Measurements from ENCODE around the gene AAR2.

The AAR2 gene

GRCh38 chr20:36260316-36260715, 24.0 kb downstream of the AAR2 start:
- no peak for DNase-seq (ENCODE audit: low read depth)

- DNase-seq (ENCODE audit: low read depth): no peak
Measured at GRCh38 chr20:36261389-36262105, 25.3 kb downstream of the AAR2 start.

- DNase-seq (ENCODE audit: low read depth): no peak
Measured at GRCh38 chr20:36262440-36262839, 26.2 kb downstream of the AAR2 start.

GRCh38 chr20:36264426-36265246, 28.4 kb downstream of the AAR2 start:
- no peak for DNase-seq (ENCODE audit: low read depth)

GRCh38 chr20:36266189-36266588, 29.9 kb downstream of the AAR2 start:
- no peak for DNase-seq (ENCODE audit: low read depth)

GRCh38 chr20:36267605-36268381, 31.5 kb downstream of the AAR2 start:
- DNase-seq (ENCODE audit: low read depth): no peak

GRCh38 chr20:36268440-36269342, 32.4 kb downstream of the AAR2 start:
- no peak for DNase-seq (ENCODE audit: low read depth)

GRCh38 chr20:36269507-36269906, 33.2 kb downstream of the AAR2 start:
- DNase-seq (ENCODE audit: low read depth): no peak

- no peak for DNase-seq (ENCODE audit: low read depth)
Measured at GRCh38 chr20:36270744-36271638, 34.7 kb downstream of the AAR2 start.

GRCh38 chr20:36271639-36272546, 35.6 kb downstream of the AAR2 start:
- no peak for DNase-seq (ENCODE audit: low read depth)

- no peak for DNase-seq (ENCODE audit: low read depth)
Measured at GRCh38 chr20:36272547-36273220, 36.4 kb downstream of the AAR2 start.

GRCh38 chr20:36273414-36274180, 37.3 kb downstream of the AAR2 start:
- no peak for DNase-seq (ENCODE audit: low read depth)

- no peak for DNase-seq (ENCODE audit: low read depth)
Measured at GRCh38 chr20:36274181-36274841, 38.0 kb downstream of the AAR2 start.

- no peak for DNase-seq (ENCODE audit: low read depth)
Measured at GRCh38 chr20:36275011-36275410, 38.7 kb downstream of the AAR2 start.

- no peak for DNase-seq (ENCODE audit: low read depth)
Measured at GRCh38 chr20:36275441-36276189, 39.3 kb downstream of the AAR2 start.

GRCh38 chr20:36277546-36277945, 41.3 kb downstream of the AAR2 start:
- DNase-seq (ENCODE audit: low read depth): no peak

GRCh38 chr20:36279362-36279761, 43.1 kb downstream of the AAR2 start:
- no peak for DNase-seq (ENCODE audit: low read depth)

Measured in activated T-cell treated with anti-CD3 and anti-CD28 coated beads for 48 hours (primary cell).